ENCODE results near the gene RIPK4.
"Not testable (repeated sequence)": the region's sequence is repeated elsewhere in the genome, so short reads cannot be mapped to it uniquely, and the experiment has no call there.

Gene RIPK4

DNA sequence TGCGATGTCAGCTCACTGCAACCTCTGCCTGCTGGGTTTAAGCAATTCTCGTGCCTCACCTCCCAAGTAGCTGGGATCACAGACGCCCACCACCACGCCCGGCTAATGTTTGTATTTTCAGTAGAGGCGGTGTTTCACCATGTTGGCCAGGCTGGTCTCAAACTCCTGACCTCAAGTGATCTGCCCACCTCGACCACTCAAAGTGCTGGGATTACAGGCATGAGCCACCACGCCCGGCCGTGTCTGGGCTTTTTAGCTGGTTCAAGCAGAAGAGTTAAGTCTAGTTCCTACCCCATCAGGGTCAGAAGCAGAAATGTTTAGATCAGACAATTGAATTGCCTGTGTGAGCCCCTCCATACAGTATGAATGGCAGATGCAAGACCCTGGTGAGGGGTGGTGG, 27.7 kb upstream of the RIPK4 start:
- DNase-seq, result no peak

DNA sequence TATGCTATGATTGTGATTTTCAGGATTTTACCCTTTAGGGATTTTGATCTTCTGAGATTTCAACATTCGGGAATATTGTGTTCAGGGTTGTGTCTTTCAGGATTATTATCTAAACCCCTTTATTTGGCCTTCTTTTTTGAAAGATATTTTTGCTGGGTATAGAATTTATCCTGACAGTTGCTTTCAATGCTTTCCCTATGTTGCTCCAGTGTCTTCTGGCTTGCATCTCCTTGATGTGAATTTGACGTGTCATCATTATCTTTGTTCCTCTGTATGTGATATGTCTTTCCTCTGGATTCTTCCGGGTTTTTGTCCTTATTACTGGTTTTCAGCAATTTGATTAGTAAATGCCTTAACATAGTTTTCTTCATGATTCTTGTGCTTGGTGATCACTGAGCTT, 25.9 kb upstream of the RIPK4 start:
- no peak for DNase-seq

DNA sequence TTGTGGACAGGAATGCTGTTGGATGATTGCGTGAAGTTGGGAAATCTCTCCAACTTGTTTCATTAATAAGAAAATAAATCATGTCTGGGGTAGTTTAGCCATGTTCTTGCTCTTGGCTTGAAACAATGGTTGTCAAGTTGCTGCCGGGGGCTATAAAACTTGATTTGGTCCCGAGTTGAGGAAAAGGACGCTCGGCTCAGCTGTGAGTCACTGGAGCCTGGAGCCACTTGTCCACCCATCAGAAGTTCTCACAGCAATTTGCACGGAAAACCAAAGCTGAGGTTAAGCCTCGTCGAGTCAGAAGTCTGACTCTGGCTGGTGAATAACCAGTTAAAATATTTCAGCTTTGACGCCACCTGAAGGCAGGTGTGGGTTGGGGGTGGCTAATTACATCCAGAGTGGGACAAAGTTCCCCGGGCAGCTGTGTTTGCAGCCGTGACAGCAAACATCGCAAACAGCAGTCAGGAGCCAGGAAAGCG, 19.7 kb upstream of the RIPK4 start:
- peak; percentile 77 for DNase-seq

DNA sequence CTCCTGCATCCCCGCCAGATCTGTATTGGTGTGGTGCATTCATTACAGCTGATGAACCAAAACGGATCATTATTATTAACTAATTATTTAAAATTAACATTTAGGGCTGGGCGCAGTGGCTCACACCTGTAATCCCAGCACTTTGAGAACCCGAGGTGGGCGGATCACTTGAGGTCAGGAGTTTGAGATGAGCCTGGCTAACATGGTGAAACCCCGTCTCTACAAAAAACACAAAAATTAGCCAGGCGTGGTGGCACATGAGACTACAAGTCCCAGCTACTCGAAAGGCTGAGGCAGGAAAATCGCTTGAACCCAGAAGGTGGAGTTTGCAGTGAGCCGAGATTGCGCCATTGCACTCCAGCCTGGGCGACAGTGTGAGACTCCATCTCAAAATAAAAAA, 18.4 kb upstream of the RIPK4 start:
- DNase-seq, result not testable (repeated sequence)

- DNase-seq, result no peak
These were observed 17.7 kb upstream of the RIPK4 start for GRCh38 chr21:41784456-41785102.

DNA sequence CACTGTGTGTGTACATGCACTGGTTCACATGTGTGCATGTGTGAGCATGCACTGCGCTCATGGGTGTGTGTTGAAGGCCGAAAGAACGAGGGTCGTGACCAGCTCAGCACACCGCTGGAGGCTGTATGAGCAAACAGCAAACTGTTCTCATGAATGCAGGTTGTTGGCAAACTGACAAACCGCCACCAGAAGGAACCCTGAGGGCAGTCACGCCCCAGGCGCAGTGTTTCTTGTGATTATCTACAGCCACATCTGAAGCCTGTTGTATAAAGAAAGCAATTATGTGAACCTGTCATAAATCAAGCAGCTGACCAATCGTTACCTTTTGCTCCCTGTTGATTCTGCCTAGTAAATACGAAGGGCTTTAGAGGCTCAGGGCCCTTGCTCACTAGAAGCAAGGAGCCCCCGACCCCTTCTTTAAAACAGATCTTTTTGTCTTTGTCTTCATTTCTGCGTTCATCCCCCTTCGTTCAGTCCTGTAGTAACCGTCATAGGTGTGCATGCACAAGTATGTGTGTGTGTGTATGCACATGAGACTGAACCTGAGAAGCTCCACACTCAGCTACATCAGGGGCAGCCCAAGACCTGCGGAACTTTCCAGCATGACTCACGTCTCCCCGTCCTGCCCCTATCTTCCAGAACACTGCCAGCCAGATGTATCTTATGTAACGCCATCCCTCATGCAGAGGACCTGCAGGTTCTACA, 16.8 kb upstream of the RIPK4 start:
- DNase-seq, result peak; percentile 56

DNA sequence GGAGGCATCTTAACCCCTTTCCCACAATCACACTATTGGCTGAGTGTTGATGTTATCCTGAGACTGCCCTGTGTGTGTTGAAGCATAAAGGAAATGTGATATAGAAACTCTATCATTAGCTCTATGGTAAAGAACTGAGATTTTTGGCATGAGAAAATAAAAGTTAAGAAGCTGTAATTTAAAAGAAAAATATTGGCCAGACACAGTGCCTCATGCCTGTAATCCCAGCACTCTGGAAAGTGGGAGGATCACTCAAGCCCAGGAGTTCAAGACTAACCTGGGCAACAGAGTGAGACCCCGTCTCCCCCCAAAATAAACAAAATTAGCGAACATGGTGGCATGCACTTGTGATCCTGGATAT, 14.2 kb upstream of the RIPK4 start:
- no peak for DNase-seq

- no peak for DNase-seq
These were observed 13.6 kb upstream of the RIPK4 start for GRCh38 chr21:41780337-41781049.

- peak; percentile 71 for DNase-seq
These were observed 12.8 kb upstream of the RIPK4 start for GRCh38 chr21:41779659-41780058.

GRCh38 chr21:41778930-41779600, 12.2 kb upstream of the RIPK4 start:
- DNase-seq, result peak; percentile 82

- DNase-seq, result peak; percentile 88
These were observed 11.3 kb upstream of the RIPK4 start for GRCh38 chr21:41777951-41778815.

GRCh38 chr21:41776778-41777177, 9.9 kb upstream of the RIPK4 start:
- DNase-seq, result no peak

- DNase-seq, result no peak
These were observed 8.3 kb upstream of the RIPK4 start for GRCh38 chr21:41775149-41775472.

GRCh38 chr21:41774467-41775148, 7.8 kb upstream of the RIPK4 start:
- DNase-seq, result peak; percentile 88

- DNase-seq, result no peak
These were observed 5.7 kb upstream of the RIPK4 start for GRCh38 chr21:41772351-41773080.

DNA sequence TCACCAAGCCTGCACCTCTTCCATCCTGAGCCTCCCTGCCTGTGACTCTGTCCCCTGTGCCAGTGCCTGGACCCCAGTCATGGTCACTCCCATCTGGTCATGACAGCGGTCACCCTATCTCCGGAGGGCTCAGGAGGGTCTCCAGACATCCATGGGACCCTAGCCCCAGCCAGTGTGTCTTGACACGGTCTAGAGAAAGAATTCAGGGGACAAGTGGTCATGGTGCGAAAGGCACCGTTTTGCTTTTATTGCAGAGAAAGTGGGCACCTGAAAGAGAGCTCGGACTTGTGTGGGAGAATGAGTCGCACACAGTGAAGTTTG, 4.7 kb upstream of the RIPK4 start:
- DNase-seq, result no peak

- DNase-seq, result no peak
These were observed 4.2 kb upstream of the RIPK4 start for GRCh38 chr21:41770901-41771624.

DNA sequence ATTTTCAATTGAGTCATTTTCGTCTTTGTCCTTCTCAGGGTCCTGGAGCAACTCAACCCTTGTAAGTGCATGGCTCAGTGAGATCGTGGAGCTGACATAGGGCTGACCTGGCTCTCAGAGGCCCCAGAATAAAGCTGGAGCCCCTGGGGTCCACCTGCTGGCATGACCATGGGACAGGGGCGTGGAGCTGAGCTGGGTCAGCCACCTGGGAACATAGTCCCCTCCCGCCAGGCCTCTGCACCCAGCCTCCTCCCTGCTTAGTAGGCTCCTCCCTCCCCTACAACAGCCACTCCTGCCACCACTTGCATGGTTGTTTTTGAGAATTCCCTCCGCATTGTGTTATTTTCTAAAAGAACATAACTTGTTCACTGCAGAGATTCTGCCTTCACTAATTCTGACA, 3.1 kb upstream of the RIPK4 start:
- DNase-seq, result peak; percentile 35

DNA sequence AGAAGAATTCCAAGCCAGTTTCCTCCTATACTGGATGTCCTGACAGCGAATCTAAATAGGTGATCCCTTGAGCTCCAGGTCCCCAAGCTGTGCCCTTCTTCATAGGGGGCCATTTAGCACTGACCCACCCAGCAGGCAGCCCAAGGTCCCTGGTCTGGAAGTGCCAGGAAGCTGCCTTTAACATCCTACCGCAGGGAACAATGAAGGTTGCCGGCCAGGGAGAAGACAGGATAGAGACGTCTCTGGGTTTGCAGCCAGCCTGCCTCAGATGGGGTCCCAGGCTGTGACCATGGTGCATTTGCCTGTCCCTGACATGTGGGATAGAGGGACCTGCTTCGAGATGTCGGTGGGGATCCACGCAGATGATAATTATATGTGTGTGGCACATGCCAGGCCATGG, 2.7 kb upstream of the RIPK4 start:
- DNase-seq, result no peak

GRCh38 chr21:41769111-41769510, 2.3 kb upstream of the RIPK4 start:
- DNase-seq, result no peak

Measured in NCI-H2029 (cell line).